CD4-positive, alpha-beta memory T cell (primary cell): ENCODE results near the gene LMF2. TPM values are rescaled to one million over a fixed set of nuclear protein-coding genes. Genes with fewer than 3 reads are reported as not detected.

Experiments
- CTCF ChIA-PET: fragments of 350-600 bp; sonication (Branson Sonifier 250); formaldehyde crosslinking; loops from one replicate; lab custom pipeline; 2021; ENCODE audit warnings: inconsistent platforms; ENCODE audit not compliant: partially characterized antibody; lab: Charles Lee
- POLR2A ChIA-PET: fragments of 350-600 bp; sonication (Branson Sonifier 250); formaldehyde crosslinking; loops from one replicate; lab custom pipeline; 2021; ENCODE audit not compliant: partially characterized antibody; lab: Charles Lee
- DNase-seq, 5 donors: peaks; one replicate each; pipeline versions ENCODE4 v3.0.0 to v3.0.0-alpha.2; 2020 to 2022; ENCODE audit warnings: mixed read lengths in 1 of 5
- H3K27ac ChIP-seq: one replicate; pipeline ENCODE4 v1.7.0; 2013; ENCODE audit warnings: low read depth, low read length
- H3K27me3 ChIP-seq: 2 replicates; pipeline ENCODE4 v1.7.0; 2013; ENCODE audit warnings: mild to moderate bottlenecking, low read length, moderate library complexity; ENCODE audit not compliant: insufficient read depth
- H3K36me3 ChIP-seq: 2 replicates; pipeline ENCODE4 v1.7.0; 2013; ENCODE audit warnings: mild to moderate bottlenecking, low read length, moderate library complexity; ENCODE audit not compliant: insufficient read depth
- H3K4me1 ChIP-seq: 2 replicates; pipeline ENCODE4 v1.7.0; 2013; ENCODE audit warnings: mild to moderate bottlenecking, low read length, moderate library complexity; ENCODE audit not compliant: insufficient read depth
- H3K4me3 ChIP-seq, 2 donors: one replicate each; pipeline ENCODE4 v1.7.0; 2013; ENCODE audit warnings: low read length in 2 of 2, mild to moderate bottlenecking in 1 of 2
- H3K9me3 ChIP-seq, 2 donors: one replicate each; pipeline ENCODE4 v1.7.0; 2013; ENCODE audit warnings: low read length in 2 of 2, control low read depth in 1 of 2; ENCODE audit not compliant: control insufficient read depth in 1 of 2
- H3K27ac Mint-ChIP-seq, 7 donors: one replicate each; pipeline ENCODE4 v1.8.0; 2020 to 2021; ENCODE audit warnings: mixed read lengths in 7 of 7, mild to moderate bottlenecking in 6 of 7, inconsistent platforms in 3 of 7, moderate library complexity in 3 of 7
- H3K27me3 Mint-ChIP-seq, 2 donors: one replicate each; pipeline ENCODE4 v1.8.0; 2020 to 2021; ENCODE audit warnings: mixed read lengths in 2 of 2
- H3K36me3 Mint-ChIP-seq, 2 donors: one replicate each; pipeline ENCODE4 v1.8.0; 2020 to 2021; ENCODE audit warnings: mixed read lengths in 2 of 2, inconsistent platforms in 1 of 2, mild to moderate bottlenecking in 1 of 2
- H3K4me1 Mint-ChIP-seq, 4 donors: one replicate each; pipeline ENCODE4 v1.8.0; 2020 to 2021; ENCODE audit warnings: mixed read lengths in 4 of 4, mild to moderate bottlenecking in 1 of 4
- H3K4me3 Mint-ChIP-seq, 8 donors: one replicate each; pipeline ENCODE4 v1.8.0; 2020 to 2021; ENCODE audit warnings: mixed read lengths in 8 of 8, mild to moderate bottlenecking in 7 of 8, moderate library complexity in 6 of 8, inconsistent platforms in 3 of 8
- H3K9me3 Mint-ChIP-seq, 8 donors: one replicate each; pipeline ENCODE4 v1.8.0; 2020 to 2021; ENCODE audit warnings: mixed read lengths in 8 of 8, mild to moderate bottlenecking in 5 of 8, inconsistent platforms in 3 of 8, moderate library complexity in 1 of 8
- intact Hi-C: fragments of 100-400 bp; cut with micrococcal nuclease; formaldehyde crosslinking; loops from one replicate; pipeline ENCODE4 v1.15.1; 2023
- polyA plus RNA-seq, 2 donors: library from polyadenylated mRNA; unstranded; fragments of 300-500 nt; fragmentation: Illumina TruSeq; gene quantifications; one replicate each; pipeline ENCODE4 v1.2.3, GENCODE V29; 2021
- total RNA-seq, 2 experiments: library from RNA; stranded (reverse); gene quantifications; one replicate each; pipeline ENCODE4 v1.2.3, GENCODE V29; 2021

LMF2 gene
- total and polyA plus RNA-seq, 4 experiments from 2014 or later: 21.7 to 155 (median 93.1) TPM

DNA sequence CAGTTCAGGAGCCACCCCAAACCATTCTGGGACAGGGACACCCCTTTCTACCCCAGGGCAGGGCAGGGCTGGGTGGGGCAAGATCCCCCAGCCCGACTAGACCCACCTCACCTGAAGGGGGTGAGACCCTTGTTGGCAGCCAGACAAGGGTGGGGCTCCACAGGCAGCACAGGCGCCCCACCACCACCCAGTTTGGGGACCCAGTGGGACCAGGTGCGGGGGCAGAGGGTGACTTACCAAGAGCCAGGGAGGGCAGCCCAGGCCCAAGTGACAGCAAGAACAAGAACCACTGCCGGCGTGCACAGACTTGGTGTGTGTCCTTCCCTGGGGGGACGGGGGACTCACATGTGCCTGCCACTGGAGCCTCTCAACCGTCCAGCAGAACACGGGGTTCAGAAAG lies 23.9 kb downstream of the LMF2 start:
- no peak for DNase-seq
- H3K27me3 Mint-ChIP-seq: no peaks in the 10 kb centered on the region
- intact Hi-C loops: no loop called here
- Histone ChIP-seq H3K4me1 (peaks cover 11% of the 10 kb centered on the region), H3K4me3 (no peak overlapping the region), H3K27ac (no peak overlapping the region), H3K9me3 (no peaks in the 10 kb centered on the region), H3K27me3 (no peaks in the 10 kb centered on the region), H3K36me3 (no peaks in the 10 kb centered on the region)
- H3K27ac Mint-ChIP-seq: no peak overlapping the region
- no peaks in the 10 kb centered on the region for H3K36me3 Mint-ChIP-seq
- H3K4me3 Mint-ChIP-seq: no peak overlapping the region
- ChIA-PET CTCF (interaction anchor here (0.9 kb wide), 1 partner anchor 42 kb away, joined by 4 read pairs; the partner anchor contains the start of gene SCO2), POLR2A (interaction anchor here (0.6 to 4.1 kb wide), 2 partner anchors 14 to 42 kb away, joined by 3 to 39 read pairs; no protein-coding TSS in a partner anchor)
- H3K4me1 Mint-ChIP-seq: peaks cover 2 to 15% (median 9%) of the 10 kb centered on the region in 4 donors
- H3K9me3 Mint-ChIP-seq: no peaks in the 10 kb centered on the region

DNA sequence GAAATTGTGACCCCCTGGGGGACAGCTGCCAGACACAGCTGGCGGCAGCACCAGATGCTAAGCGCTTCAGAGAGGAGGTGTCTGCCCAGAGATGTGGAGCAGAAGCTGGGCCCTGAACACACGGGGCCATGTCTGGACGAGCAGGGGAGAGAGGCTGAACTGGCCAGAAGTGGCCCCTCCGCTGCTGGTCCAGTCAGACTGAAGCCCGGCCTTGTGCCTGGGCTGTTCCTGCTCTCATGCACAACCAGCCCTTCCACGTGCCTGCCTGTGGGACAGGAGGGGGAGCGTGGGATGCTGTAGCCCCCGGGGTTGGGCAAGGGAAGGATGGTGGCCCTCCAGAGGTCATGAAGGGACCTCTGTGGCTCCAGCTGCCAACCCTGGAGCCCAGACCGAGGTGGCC lies 24.4 kb downstream of the LMF2 start:
- DNase-seq: no peak
- Mint-ChIP-seq H3K4me1 (peaks cover 2 to 15% (median 9%) of the 10 kb centered on the region in 4 donors), H3K4me3 (peak overlapping the region in 3 of 8 donors; percentile 26 to 67 (median 60)), H3K27me3 (no peaks in the 10 kb centered on the region), H3K27ac (no peak overlapping the region), H3K9me3 (no peaks in the 10 kb centered on the region), H3K36me3 (no peaks in the 10 kb centered on the region)
- H3K27ac ChIP-seq: no peak overlapping the region
- no peaks in the 10 kb centered on the region for H3K36me3 ChIP-seq
- CTCF ChIA-PET: interaction anchor here (1.1 kb wide), 1 partner anchor 17 kb away, joined by 5 read pairs; no protein-coding TSS in a partner anchor
- intact Hi-C loops: no loop called here
- no peaks in the 10 kb centered on the region for H3K9me3 ChIP-seq
- H3K4me1 ChIP-seq: peaks cover 11% of the 10 kb centered on the region
- no peaks in the 10 kb centered on the region for H3K27me3 ChIP-seq
- POLR2A ChIA-PET: interaction anchor here (1.0 to 4.1 kb wide), 2 partner anchors 14 to 39 kb away, joined by 5 to 39 read pairs; no protein-coding TSS in a partner anchor
- H3K4me3 ChIP-seq: no peak overlapping the region

DNA sequence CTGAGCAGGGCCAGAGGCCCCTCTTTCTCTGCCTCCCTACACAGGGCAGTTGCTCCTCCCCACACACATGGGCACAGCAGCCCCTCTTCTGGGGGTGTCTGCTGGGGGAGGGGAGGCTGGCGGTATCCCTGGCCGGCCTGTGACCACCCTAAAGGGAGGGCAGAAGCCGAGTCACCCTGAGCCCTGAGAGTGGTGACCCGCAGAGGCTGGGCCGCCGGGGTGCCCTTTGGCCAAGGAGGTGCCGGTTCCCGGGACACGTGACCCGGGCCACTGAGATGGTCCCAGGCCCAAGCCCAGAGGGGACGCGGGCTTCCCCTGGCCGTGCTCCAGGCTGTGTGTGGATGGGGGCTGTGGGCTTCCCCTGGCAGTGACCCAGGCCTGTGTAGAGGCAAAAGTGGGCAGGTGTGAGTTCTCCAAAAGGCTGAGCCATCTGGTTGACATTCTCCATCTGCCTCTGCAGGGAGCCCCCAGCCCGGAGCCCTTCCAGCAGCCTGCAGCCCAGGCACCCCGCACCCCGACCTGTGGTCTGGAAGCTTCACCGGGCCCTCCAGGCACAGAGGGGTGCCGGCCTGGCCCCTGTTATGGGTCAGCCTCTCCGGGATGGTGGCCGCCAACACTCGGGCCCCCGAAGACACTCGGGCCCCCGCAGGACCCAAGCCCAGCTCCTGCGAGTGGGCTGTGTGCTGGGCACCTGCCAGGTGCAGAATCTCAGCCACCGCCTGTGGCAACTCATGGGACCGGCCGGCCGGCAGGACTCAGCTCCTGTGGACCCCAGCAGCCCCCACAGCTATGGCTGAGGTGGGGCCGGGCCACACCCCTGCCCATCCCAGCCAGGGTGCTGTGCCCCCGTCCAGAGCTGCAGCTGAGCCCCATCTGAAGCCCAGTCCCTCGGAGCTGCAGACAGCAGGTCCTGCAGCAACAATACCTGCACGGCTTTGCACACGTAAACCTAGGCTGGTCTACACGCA lies 25.1 kb downstream of the LMF2 start:
- peaks cover 2 to 16% (median 9%) of the 10 kb centered on the region in 4 donors for H3K4me1 Mint-ChIP-seq
- Histone ChIP-seq H3K4me1 (peaks cover 11% of the 10 kb centered on the region), H3K27ac (no peak overlapping the region), H3K9me3 (no peaks in the 10 kb centered on the region), H3K4me3 (peak overlapping the region in 1 of 2 donors; percentile 35), H3K27me3 (no peaks in the 10 kb centered on the region), H3K36me3 (no peaks in the 10 kb centered on the region)
- H3K4me3 Mint-ChIP-seq: peak overlapping the region; percentile 35 to 75 (median 70)
- no peaks in the 10 kb centered on the region for H3K36me3 Mint-ChIP-seq
- no peak overlapping the region for H3K27ac Mint-ChIP-seq
- CTCF ChIA-PET: interaction anchor here (1.1 kb wide), 1 partner anchor 17 kb away, joined by 5 read pairs; no protein-coding TSS in a partner anchor
- no peak for DNase-seq
- no peaks in the 10 kb centered on the region for H3K9me3 Mint-ChIP-seq
- POLR2A ChIA-PET: interaction anchor here (1.0 to 4.1 kb wide), 5 partner anchors 13 to 43 kb away, joined by 3 to 39 read pairs (median 4); partner anchors contain the start of genes LMF2 and SCO2
- H3K27me3 Mint-ChIP-seq: no peaks in the 10 kb centered on the region
- intact Hi-C loops: no loop called here

DNA sequence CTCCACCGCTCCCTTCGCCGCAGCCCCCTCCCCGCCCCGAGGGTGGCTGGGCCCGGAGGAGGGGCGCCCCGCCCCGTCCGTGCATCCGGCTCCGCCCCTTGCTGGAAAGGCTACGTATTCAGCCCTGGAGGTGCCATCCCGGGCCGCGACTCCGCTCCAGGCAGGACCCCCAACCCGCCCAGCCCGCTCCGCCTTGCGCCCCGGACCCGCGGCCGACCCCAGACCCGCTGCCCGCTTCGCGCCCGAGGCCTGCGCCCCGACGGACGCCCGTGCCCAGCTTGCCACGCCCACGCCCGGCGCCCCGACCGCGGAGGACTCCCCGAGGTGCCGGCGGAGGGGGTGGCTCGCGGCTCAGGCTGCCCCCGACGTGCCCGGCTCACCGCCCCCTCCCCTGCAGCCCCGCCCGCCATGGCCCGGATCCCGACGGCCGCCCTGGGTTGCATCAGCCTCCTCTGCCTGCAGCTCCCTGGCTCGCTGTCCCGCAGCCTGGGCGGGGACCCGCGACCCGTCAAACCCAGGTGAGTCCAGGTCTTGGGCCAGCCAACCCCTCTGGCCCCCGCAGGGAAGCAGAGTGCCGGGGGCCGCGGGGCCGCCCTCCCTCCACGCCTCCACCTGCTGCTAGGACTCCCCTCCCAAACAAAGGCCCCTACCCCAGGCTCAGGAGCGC lies 25.9 kb downstream of the LMF2 start, which contains the start of gene ADM2:
Gene ADM2, plus strand, starts transcription at position 104 of the 667 bp plus-strand sequence. Its CDS starts 305 bp downstream, at position 409.
- no peaks in the 10 kb centered on the region for H3K9me3 ChIP-seq
- no peaks in the 10 kb centered on the region for H3K27me3 ChIP-seq
- H3K27ac ChIP-seq: peak within 1 kb of the TSS; percentile 9
- no peaks in the 10 kb centered on the region for H3K27me3 Mint-ChIP-seq
- no peaks in the 10 kb centered on the region for H3K36me3 ChIP-seq
- no peaks in the 10 kb centered on the region for H3K9me3 Mint-ChIP-seq
- H3K36me3 Mint-ChIP-seq: no peaks in the 10 kb centered on the region
- ChIA-PET CTCF (no interaction called here), POLR2A (interaction anchor here (1.0 to 4.1 kb wide), 4 partner anchors 12 to 44 kb away, joined by 3 to 39 read pairs (median 4); partner anchors contain the start of genes LMF2 and SCO2)
- peak within 1 kb of the TSS in 1 of 2 donors; percentile 35 for H3K4me3 ChIP-seq
- peak; percentile 57 to 72 (median 61) for DNase-seq
- peak within 1 kb of the TSS; percentile 68 to 80 (median 74) for H3K4me3 Mint-ChIP-seq
- intact Hi-C loops: loop anchor here (1.0 kb wide), 1 partner anchor 11 kb away; no protein-coding TSS in a partner anchor
- peaks cover 11% of the 10 kb centered on the region for H3K4me1 ChIP-seq
- peaks cover 2 to 24% (median 12%) of the 10 kb centered on the region in 4 donors for H3K4me1 Mint-ChIP-seq
- peak within 1 kb of the TSS in 4 of 7 donors; percentile 53 to 82 (median 75) for H3K27ac Mint-ChIP-seq

DNA sequence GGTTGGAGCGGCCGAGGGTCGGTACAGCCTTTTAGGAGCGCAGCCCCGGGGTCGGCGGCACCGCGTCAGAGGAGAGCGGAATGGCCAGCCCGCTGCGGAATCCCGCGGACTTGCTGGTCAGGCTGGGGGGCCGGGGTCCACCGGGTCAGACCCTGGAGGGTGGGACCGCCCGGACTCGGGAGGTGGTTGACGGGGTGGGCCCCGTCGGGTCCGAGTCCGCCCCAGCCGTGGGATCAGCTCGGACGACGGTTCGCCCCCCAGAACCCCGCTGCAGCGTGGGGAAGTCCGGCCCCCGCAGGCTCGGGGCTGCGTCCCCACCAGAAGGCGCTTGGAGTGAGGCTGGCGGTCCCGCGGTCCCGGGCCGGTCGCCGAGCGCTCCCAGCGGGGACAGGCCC lies 26.5 kb downstream of the LMF2 start:
- Histone ChIP-seq H3K27me3 (no peaks in the 10 kb centered on the region), H3K27ac (no peak overlapping the region), H3K9me3 (no peaks in the 10 kb centered on the region), H3K4me1 (peaks cover 11% of the 10 kb centered on the region), H3K4me3 (peak overlapping the region in 1 of 2 donors; percentile 35), H3K36me3 (no peaks in the 10 kb centered on the region)
- H3K27me3 Mint-ChIP-seq: no peaks in the 10 kb centered on the region
- no peak for DNase-seq
- no peak overlapping the region for H3K27ac Mint-ChIP-seq
- CTCF ChIA-PET: interaction anchor here (0.9 kb wide), 1 partner anchor 139 kb away, joined by 3 read pairs; no protein-coding TSS in a partner anchor
- H3K4me1 Mint-ChIP-seq: peaks cover 2 to 20% (median 12%) of the 10 kb centered on the region in 4 donors
- peak overlapping the region in 7 of 8 donors; percentile 20 to 78 (median 60) for H3K4me3 Mint-ChIP-seq
- POLR2A ChIA-PET: interaction anchor here (1.0 to 4.1 kb wide), 5 partner anchors 11 to 45 kb away, joined by 3 to 39 read pairs (median 3); partner anchors contain the start of genes LMF2, NCAPH2 and SCO2
- H3K9me3 Mint-ChIP-seq: no peaks in the 10 kb centered on the region
- intact Hi-C loops: loop anchor here (1.0 kb wide), 1 partner anchor 11 kb away; no protein-coding TSS in a partner anchor
- no peaks in the 10 kb centered on the region for H3K36me3 Mint-ChIP-seq

DNA sequence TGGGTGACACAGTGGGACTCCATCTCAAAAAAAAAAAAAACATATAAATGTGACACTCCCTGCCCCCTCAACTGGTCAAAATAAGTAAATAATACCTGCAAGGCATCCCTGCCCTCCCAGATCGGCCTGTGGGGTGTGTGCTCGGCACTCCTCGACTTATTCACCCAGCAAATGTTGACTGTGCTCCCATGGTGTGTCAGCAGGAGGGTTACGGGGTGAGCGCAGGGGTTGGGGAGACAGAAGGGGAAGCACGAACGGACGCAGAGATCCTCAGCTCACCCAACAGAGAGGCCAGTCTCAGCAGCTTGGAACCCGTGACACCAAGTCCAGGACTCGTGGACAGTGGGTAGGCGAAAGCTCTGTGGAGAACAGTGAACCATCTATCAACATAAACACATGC lies 27.8 kb downstream of the LMF2 start:
- no peaks in the 10 kb centered on the region for H3K27me3 ChIP-seq
- H3K9me3 ChIP-seq: no peaks in the 10 kb centered on the region
- ChIA-PET POLR2A (interaction anchor here (1.0 to 2.6 kb wide), 3 partner anchors 10 to 46 kb away, joined by 3 to 12 read pairs (median 7); partner anchors contain the start of gene SCO2), CTCF (interaction anchor here (0.7 to 1.7 kb wide), 3 partner anchors 9 to 46 kb away, joined by 3 to 6 read pairs (median 3); partner anchors contain the start of gene SCO2)
- H3K27ac Mint-ChIP-seq: peak overlapping the region in 4 of 7 donors; percentile 18 to 69 (median 40)
- no peaks in the 10 kb centered on the region for H3K9me3 Mint-ChIP-seq
- DNase-seq: no peak
- no peaks in the 10 kb centered on the region for H3K36me3 Mint-ChIP-seq
- H3K27me3 Mint-ChIP-seq: no peaks in the 10 kb centered on the region
- H3K4me1 Mint-ChIP-seq: peaks cover 2 to 23% (median 14%) of the 10 kb centered on the region in 4 donors
- no peak overlapping the region for H3K4me3 ChIP-seq
- no peak overlapping the region for H3K27ac ChIP-seq
- H3K36me3 ChIP-seq: no peaks in the 10 kb centered on the region
- intact Hi-C loops: loop anchor here (10.0 kb wide), 1 partner anchor 225 kb away; the partner anchor contains the start of gene HDAC10
- peak overlapping the region in 7 of 8 donors; percentile 66 to 80 (median 72) for H3K4me3 Mint-ChIP-seq
- peaks cover 17% of the 10 kb centered on the region for H3K4me1 ChIP-seq
